K562 (cell line): Measurements from ENCODE around the gene EVI5. TPM values are rescaled to one million over a fixed set of nuclear protein-coding genes. Genes with fewer than 3 reads are reported as not detected.

Source experiments
- ATAC-seq: fragments of 200-7000 bp; cut with Tn5 transposase; 3 replicates; pipeline ENCODE4 v1.9.1; 2020; ENCODE audit warnings: moderate library complexity
- BruUV-seq: library from RNA; stranded (reverse); fragments of 400-500 nt; replicated peaks from 2 replicates; lab custom pipeline; 2021; lab: Mats Ljungman, UMichigan
- CTCF ChIA-PET: fragments of 300-600 bp; formaldehyde crosslinking; extraction: SDS; loops from one replicate; lab custom pipeline; 2021; ENCODE audit warnings: low intra/inter-chr PET ratio; lab: Yijun Ruan, JAX
- POLR2A ChIA-PET: fragments of 300-600, 350-650 bp; sonication (Branson Sonifier 250); formaldehyde crosslinking; extraction: SDS; loops from one replicate; lab custom pipeline; 2021; ENCODE audit warnings: antibody characterized with exemption, inconsistent platforms; lab: Yijun Ruan, JAX
- DNase-seq, 4 experiments: peaks; one replicate each; pipeline versions ENCODE4 v3.0.0 to v3.0.0-alpha.2; 2011 to 2018; ENCODE audit warnings: low spot score in 3 of 4, mixed read lengths in 3 of 4; ENCODE audit errors: extremely low read depth in 1 of 4
- FAIRE-seq: peaks from 2 replicates; lab custom pipeline; 2011; peaks lifted over from hg19 to GRCh38; lab: Jason Lieb, UNC
- H2AFZ ChIP-seq: 2 replicates; pipeline ENCODE4 v1.6.0; 2011; ENCODE audit warnings: low read depth, low read length, control low read depth, inconsistent platforms
- H3K27ac ChIP-seq: fragments of 200-600 bp; 3 replicates; pipeline ENCODE4 v1.8.0; 2011; ENCODE audit warnings: low read depth, mild to moderate bottlenecking, control low read depth, inconsistent platforms, low read length, moderate library complexity, mixed read lengths; ENCODE audit errors: extremely low read depth
- H3K27me3 ChIP-seq, 2 experiments: fragments of 300-600 bp in 1 of 2; 2 replicates in 1 of 2; 3 replicates in 1 of 2; pipeline versions ENCODE4 v1.6.0 to v1.8.0; 2011; ENCODE audit warnings: inconsistent platforms in 2 of 2, low read length in 2 of 2, mild to moderate bottlenecking in 1 of 2, mixed read lengths in 1 of 2, moderate library complexity in 1 of 2; ENCODE audit not compliant: control insufficient read depth in 2 of 2, insufficient read depth in 2 of 2
- H3K36me3 ChIP-seq: fragments of 300-600 bp; 3 replicates; pipeline ENCODE4 v1.8.0; 2011; ENCODE audit warnings: mild to moderate bottlenecking, low read length, inconsistent platforms; ENCODE audit not compliant: control insufficient read depth, insufficient read depth
- H3K4me1 ChIP-seq, 2 experiments: fragments of 200-600 bp in 1 of 2; replicated peaks in 1 of 2; 2 replicates in 1 of 2; 3 replicates in 1 of 2; pipeline versions ENCODE4 v1.5.1 to v1.8.0; 2011; ENCODE audit warnings: inconsistent platforms in 2 of 2, low read length in 2 of 2, mild to moderate bottlenecking in 1 of 2, mixed read lengths in 1 of 2, moderate library complexity in 1 of 2; ENCODE audit not compliant: control insufficient read depth in 2 of 2, insufficient read depth in 2 of 2
- H3K4me2 ChIP-seq: 2 replicates; pipeline ENCODE4 v1.6.1; 2011; ENCODE audit warnings: low read length, control low read depth, inconsistent platforms, mixed read lengths; ENCODE audit not compliant: insufficient read depth
- H3K4me3 ChIP-seq: fragments of 200-600 bp; sonication (generic), shearing (Covaris generic); 2 replicates; pipeline ENCODE4 v1.5.1; 2016; ENCODE audit warnings: control low read depth, inconsistent platforms
- H3K79me2 ChIP-seq: fragments of 200-600 bp; 3 replicates; pipeline ENCODE4 v1.8.0; 2011; ENCODE audit warnings: low read length, inconsistent platforms; ENCODE audit not compliant: control insufficient read depth, insufficient read depth
- H3K9ac ChIP-seq, 2 experiments: 2 replicates each; pipeline versions ENCODE4 v1.6.0 to v1.6.1; 2011; ENCODE audit warnings: low read depth in 2 of 2, low read length in 2 of 2, control low read depth in 1 of 2, inconsistent platforms in 1 of 2, mild to moderate bottlenecking in 1 of 2, mixed read lengths in 1 of 2; ENCODE audit not compliant: insufficient read depth in 1 of 2
- H3K9me1 ChIP-seq: one replicate; pipeline ENCODE4 v1.6.0; 2011; ENCODE audit warnings: inconsistent platforms, mild to moderate bottlenecking, low read length, moderate library complexity; ENCODE audit not compliant: control insufficient read depth, insufficient read depth
- H3K9me3 ChIP-seq: replicated peaks from 2 replicates; pipeline ENCODE4 v1.5.1; 2011; ENCODE audit warnings: low read depth, low read length, inconsistent platforms; ENCODE audit not compliant: control insufficient read depth, insufficient read depth
- H4K20me1 ChIP-seq: replicated peaks from 2 replicates; pipeline ENCODE4 v1.6.1; 2011; ENCODE audit warnings: low read length, inconsistent platforms, mixed read lengths; ENCODE audit not compliant: control insufficient read depth, insufficient read depth
- ESRRB ChIP-seq: fragments of 250-450 bp; sonication (Bioruptor Pico); IDR thresholded peaks from 2 replicates; pipeline ENCODE4 v1.5.0; 2020; ENCODE audit warnings: mild to moderate bottlenecking, moderate library complexity, borderline replicate concordance
- MED1 ChIP-seq: sonication (generic); formaldehyde crosslinking; IDR thresholded peaks from 2 replicates; pipeline ENCODE4 v1.8.1; 2023; ENCODE audit warnings: missing genetic modification reagents, borderline replicate concordance
- NFXL1 ChIP-seq: fragments of 450-650 bp; formaldehyde crosslinking; IDR thresholded peaks from 2 replicates; pipeline ENCODE4 v1.4.0; 2021; ENCODE audit warnings: mild to moderate bottlenecking
- NONO ChIP-seq, 2 experiments: fragments of 200-400 bp in 1 of 2; fragments of 450-650 bp in 1 of 2; formaldehyde crosslinking in 1 of 2; IDR thresholded peaks; 2 replicates each; pipeline ENCODE4 v1.6.1; 2017; ENCODE audit warnings: low read depth in 2 of 2, mild to moderate bottlenecking in 2 of 2, moderate library complexity in 2 of 2, low read length in 1 of 2
- SIX5 ChIP-seq, 2 experiments: IDR thresholded peaks; 2 replicates each; pipeline ENCODE4 v1.6.1; 2011; ENCODE audit warnings: low read length in 2 of 2, borderline replicate concordance in 1 of 2, low read depth in 1 of 2, mild to moderate bottlenecking in 1 of 2, moderate library complexity in 1 of 2; ENCODE audit not compliant: insufficient read depth in 1 of 2
- ZBTB9 ChIP-seq: fragments of 450-650 bp; formaldehyde crosslinking; IDR thresholded peaks from 2 replicates; pipeline ENCODE4 v1.4.0; 2020; ENCODE audit warnings: mild to moderate bottlenecking, moderate library complexity
- ZNF217 ChIP-seq: sonication (generic); formaldehyde crosslinking; IDR thresholded peaks from 2 replicates; pipeline ENCODE4 v1.8.0; 2022; ENCODE audit warnings: mild to moderate bottlenecking, missing genetic modification reagents
- ZNF431 ChIP-seq: sonication (generic); formaldehyde crosslinking; IDR thresholded peaks from 2 replicates; pipeline ENCODE4 v1.8.0; 2022; ENCODE audit warnings: mild to moderate bottlenecking, missing genetic modification reagents
- WGBS: fragments of 100-300 bp; shearing (Covaris generic); methylation state at CpG from one replicate; pipeline ENCODE4 v1.1.6; 2016; ENCODE audit warnings: low coverage, mixed read lengths; ENCODE audit not compliant: insufficient coverage; ENCODE audit errors: missing lambda C conversion rate; 5-methylcytosine and 5-hydroxymethylcytosine counted together
- in situ Hi-C: fragments of 300-500 bp; cut with MboI; formaldehyde crosslinking; loops from 4 replicates; pipeline ENCODE4 v1.15.0; 2018; ENCODE audit warnings: inconsistent platforms, mixed read lengths
- intact Hi-C: fragments of 100-400 bp; cut with micrococcal nuclease; formaldehyde crosslinking; loops from 2 replicates; pipeline ENCODE4 v1.14.2; 2022
- polyA plus RNA-seq, 8 experiments: library from polyadenylated mRNA; depleted of rRNA in 4 of 8; stranded (reverse) in 5 of 8; unstranded in 3 of 8; fragments of >200 nt; fragmentation: Nextera tagmentation in 2 of 8; fragmentation: Illumina TruSeq in 1 of 8; extraction: Ambion mirVana in 2 of 8; extraction: Trizol in 1 of 8; gene quantifications; 2 replicates each; pipeline versions ENCODE4 v1.2.1 to v1.2.3, GENCODE V29; 2011 to 2014; ENCODE audit warnings: inconsistent platforms in 1 of 8, missing spikeins in 1 of 8
- total RNA-seq, 7 experiments: library from RNA; depleted of rRNA in 6 of 7; stranded (reverse); fragments of >200 nt in 6 of 7; fragmentation: Illumina TruSeq in 2 of 7; extraction: Trizol in 2 of 7; gene quantifications; 2 replicates each; pipeline versions ENCODE4 v1.2.1 to v1.2.3, GENCODE V29; 2011 to 2021; ENCODE audit warnings: low replicate concordance in 1 of 7
- TF ChIP-seq, protein P1 (sequence below): fragments of 250-450 bp; sonication (Bioruptor Pico); IDR thresholded peaks from 2 replicates; pipeline ENCODE4 v1.4.0; 2020; ENCODE audit warnings: mild to moderate bottlenecking, moderate library complexity, borderline replicate concordance

Gene EVI5
- total and polyA plus RNA-seq, 9 of the 15 experiments (the other 6 are each of a cell fraction or from before 2014, with no cell fraction given), result 1.7 to 50.1 (median 13.7) TPM

DNA sequence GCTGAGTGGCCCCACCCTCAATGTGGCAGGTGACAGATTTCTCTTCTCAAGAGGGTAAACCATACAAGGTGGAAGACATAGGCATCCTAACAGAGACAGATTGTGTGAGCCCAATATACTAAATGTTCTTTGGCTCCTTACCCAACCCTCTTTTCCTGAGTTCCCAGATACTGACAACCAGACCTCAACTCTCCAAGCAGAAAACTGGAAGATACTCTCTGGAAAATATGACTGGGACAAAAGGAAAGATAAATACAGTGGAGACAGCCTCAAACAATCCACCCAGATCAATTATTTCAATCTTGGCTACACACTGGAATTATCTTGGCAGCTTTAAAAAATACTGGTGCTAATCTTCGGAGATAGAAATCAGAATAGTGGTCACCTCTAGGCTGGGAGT is 6.5 kb downstream of the EVI5 start:
- Histone ChIP-seq H3K9me3 (no peaks in the 10 kb centered on the region), H3K9ac (no peak overlapping the region), H3K4me2 (no peak overlapping the region), H3K79me2 (peaks cover 70% of the 10 kb centered on the region), H3K36me3 (peaks cover 5% of the 10 kb centered on the region; the same call in 1 of the 3 replicates), H3K4me1 (peaks cover under 1 to 6% of the 10 kb centered on the region in 2 experiments; a peak in 1 of 5 replicates), H4K20me1 (no peaks in the 10 kb centered on the region; the same call in 1 of the 2 replicates), H3K4me3 (no peak overlapping the region), H3K9me1 (no peaks in the 10 kb centered on the region), H2AFZ (no peak overlapping the region), H3K27ac (no peak overlapping the region), H3K27me3 (no peaks in the 10 kb centered on the region)
- in situ Hi-C loops (no loop called here), intact Hi-C loops (no loop called here)
- DNase-seq (no peak), ATAC-seq (no peak), FAIRE-seq (no peak)
- ChIA-PET CTCF (no interaction called here), POLR2A (interaction anchor here (1.2 to 1.8 kb wide), 2 partner anchors 12 to 53 kb away, joined by 3 to 4 read pairs; partner anchors contain the start of gene RPL5)
- WGBS, result 67% methylated on average over 1 of the region's 1 CpG
- TF ChIP-seq NFXL1 (CRISPR knock-in tag), result no peak
- no peak for TF ChIP-seq SIX5 (IDR thresholded peaks at IDR 0.05; ENCODE audit: borderline replicate concordance in 1 of 2, insufficient read depth in 1 of 2, low read depth in 1 of 2, low read length in 2 of 2)
- no TSS peak for BruUV-seq

DNA sequence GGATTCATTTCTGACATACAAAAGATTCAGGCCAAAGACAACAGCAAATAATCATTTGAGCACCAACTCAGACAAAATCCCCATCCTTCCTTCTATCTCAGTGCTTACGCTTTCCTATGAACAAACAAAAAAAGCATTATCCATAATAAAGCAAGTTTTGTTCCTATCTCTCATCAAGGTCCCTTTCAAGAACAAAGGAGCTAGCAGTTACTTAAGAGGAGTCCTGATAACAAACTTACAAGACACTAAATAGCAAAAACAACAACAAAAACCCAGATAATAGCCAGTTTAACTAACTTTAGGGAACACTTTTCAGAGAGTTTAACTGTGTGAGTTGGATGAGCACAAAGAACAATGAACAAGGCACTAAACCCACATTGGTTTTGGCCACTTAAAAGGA is 10.5 kb downstream of the EVI5 start:
- in situ Hi-C loops (no loop called here), intact Hi-C loops (no loop called here)
- H3K27ac ChIP-seq, result no peak overlapping the region
- CTCF ChIA-PET, result interaction anchor here (0.7 kb wide), 1 partner anchor 10 kb away, joined by 3 read pairs; no protein-coding TSS in a partner anchor
- H3K79me2 ChIP-seq, result peaks cover 45% of the 10 kb centered on the region
- H3K9me1 ChIP-seq, result no peaks in the 10 kb centered on the region
- POLR2A ChIA-PET, result interaction anchor here (0.7 to 3.4 kb wide), 3 partner anchors 11 to 17 kb away, joined by 3 to 12 read pairs (median 3); partner anchors contain the start of gene EVI5
- H3K27me3 ChIP-seq, result no peaks in the 10 kb centered on the region
- FAIRE-seq, result peak; percentile 58
- TF ChIP-seq NONO (IDR thresholded peaks at IDR 0.05; ENCODE audit: low read depth in 2 of 2, low read length in 1 of 2) (no peak), ZBTB9 (CRISPR knock-in tag) (no peak), ZNF431 (CRISPR knock-in tag) (no peak), ZNF217 (CRISPR knock-in tag) (no peak), ESRRB (CRISPR knock-in tag) (no peak), MED1 (no peak)
- TF ChIP-seq, protein P1, sequence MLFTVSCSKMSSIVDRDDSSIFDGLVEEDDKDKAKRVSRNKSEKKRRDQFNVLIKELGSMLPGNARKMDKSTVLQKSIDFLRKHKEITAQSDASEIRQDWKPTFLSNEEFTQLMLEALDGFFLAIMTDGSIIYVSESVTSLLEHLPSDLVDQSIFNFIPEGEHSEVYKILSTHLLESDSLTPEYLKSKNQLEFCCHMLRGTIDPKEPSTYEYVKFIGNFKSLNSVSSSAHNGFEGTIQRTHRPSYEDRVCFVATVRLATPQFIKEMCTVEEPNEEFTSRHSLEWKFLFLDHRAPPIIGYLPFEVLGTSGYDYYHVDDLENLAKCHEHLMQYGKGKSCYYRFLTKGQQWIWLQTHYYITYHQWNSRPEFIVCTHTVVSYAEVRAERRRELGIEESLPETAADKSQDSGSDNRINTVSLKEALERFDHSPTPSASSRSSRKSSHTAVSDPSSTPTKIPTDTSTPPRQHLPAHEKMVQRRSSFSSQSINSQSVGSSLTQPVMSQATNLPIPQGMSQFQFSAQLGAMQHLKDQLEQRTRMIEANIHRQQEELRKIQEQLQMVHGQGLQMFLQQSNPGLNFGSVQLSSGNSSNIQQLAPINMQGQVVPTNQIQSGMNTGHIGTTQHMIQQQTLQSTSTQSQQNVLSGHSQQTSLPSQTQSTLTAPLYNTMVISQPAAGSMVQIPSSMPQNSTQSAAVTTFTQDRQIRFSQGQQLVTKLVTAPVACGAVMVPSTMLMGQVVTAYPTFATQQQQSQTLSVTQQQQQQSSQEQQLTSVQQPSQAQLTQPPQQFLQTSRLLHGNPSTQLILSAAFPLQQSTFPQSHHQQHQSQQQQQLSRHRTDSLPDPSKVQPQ, result no peak
- TF ChIP-seq, all 486 proteins: peak for 0
- Histone ChIP-seq H4K20me1 (no peaks in the 10 kb centered on the region), H3K9ac (no peak overlapping the region), H3K4me2 (peak overlapping the region; percentile 5; the same call in 1 of the 2 replicates), H2AFZ (no peak overlapping the region), H3K36me3 (no peaks in the 10 kb centered on the region), H3K4me1 (peaks cover 0 to 6% of the 10 kb centered on the region in 2 experiments; a peak in 1 of 5 replicates), H3K9me3 (no peaks in the 10 kb centered on the region), H3K4me3 (no peak overlapping the region)
- BruUV-seq, result no TSS peak
- ATAC-seq (no peak), DNase-seq (no peak)
- 72% methylated on average over 1 of the region's 1 CpG for WGBS
